GM13976 (cell line): ENCODE results near the gene NUDT8.
"Not testable (repeated sequence)": the region's sequence is repeated elsewhere in the genome, so short reads cannot be mapped to it uniquely, and the experiment has no call there.

ENCODE experiments used
- DNase-seq: peaks from one replicate; pipeline ENCODE4 v3.0.0; 2012; ENCODE audit warnings: low spot score
- in situ Hi-C: fragments of 300-500 bp; cut with MboI; formaldehyde crosslinking; loops from one replicate; pipeline ENCODE4 v1.12.0; 2022; ENCODE audit warnings: low sequenced_read_pairs, mixed read lengths, inconsistent platforms; ENCODE audit not compliant: unreplicated experiment
- TF ChIP-seq, protein P1 (sequence below): IDR thresholded peaks from 2 replicates; pipeline ENCODE4 v1.5.1; 2012; ENCODE audit warnings: borderline replicate concordance, mild to moderate bottlenecking; ENCODE audit not compliant: insufficient read depth; ENCODE audit errors: extremely low read depth, missing control alignments, control extremely low read depth

Gene NUDT8

DNA sequence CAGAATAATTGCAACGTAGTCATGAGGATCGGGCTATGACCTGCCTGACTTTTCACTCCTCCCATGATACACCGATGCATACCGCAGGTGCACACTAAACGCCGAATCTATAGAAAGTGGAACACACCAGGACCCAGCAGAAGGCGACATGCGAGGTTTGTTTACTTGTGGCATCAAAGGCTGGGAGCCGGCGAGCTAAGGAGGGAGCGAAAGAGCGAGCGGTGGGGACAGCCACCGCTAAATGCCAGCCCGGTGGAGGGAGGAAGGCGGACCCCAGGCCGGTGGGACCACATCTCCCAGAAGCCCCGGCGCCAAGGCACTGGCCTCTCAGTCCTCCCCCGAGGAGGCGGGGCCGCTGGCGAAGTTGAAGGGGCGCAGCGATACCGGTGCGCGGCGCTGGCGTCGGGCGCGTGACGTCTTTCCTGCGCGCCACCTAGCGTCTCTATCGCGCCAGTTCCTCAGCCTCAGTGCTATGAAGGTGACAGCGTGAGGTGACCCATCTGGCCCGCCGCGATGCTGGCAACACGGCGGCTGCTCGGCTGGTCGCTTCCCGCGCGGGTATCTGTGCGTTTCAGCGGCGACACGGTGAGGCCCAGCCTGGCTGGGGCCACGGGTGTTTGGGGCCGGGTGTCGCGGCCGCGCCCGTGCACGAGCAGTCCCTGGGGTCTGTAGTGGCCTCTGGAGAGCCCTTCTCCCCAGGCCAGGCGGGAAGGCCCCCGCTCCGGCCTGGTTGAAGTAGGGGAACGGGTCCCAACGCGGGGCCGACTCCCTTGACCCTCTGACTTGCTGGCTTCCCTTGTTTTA lies 23.0 kb downstream of the NUDT8 start, which contains the start of gene NDUFV1:
TSS of gene NDUFV1 (plus strand) at position 445 of the 804 bp plus-strand sequence. CDS start at position 514, 69 bp downstream.
- in situ Hi-C loops = no loop called here
- TF ChIP-seq, protein P1, sequence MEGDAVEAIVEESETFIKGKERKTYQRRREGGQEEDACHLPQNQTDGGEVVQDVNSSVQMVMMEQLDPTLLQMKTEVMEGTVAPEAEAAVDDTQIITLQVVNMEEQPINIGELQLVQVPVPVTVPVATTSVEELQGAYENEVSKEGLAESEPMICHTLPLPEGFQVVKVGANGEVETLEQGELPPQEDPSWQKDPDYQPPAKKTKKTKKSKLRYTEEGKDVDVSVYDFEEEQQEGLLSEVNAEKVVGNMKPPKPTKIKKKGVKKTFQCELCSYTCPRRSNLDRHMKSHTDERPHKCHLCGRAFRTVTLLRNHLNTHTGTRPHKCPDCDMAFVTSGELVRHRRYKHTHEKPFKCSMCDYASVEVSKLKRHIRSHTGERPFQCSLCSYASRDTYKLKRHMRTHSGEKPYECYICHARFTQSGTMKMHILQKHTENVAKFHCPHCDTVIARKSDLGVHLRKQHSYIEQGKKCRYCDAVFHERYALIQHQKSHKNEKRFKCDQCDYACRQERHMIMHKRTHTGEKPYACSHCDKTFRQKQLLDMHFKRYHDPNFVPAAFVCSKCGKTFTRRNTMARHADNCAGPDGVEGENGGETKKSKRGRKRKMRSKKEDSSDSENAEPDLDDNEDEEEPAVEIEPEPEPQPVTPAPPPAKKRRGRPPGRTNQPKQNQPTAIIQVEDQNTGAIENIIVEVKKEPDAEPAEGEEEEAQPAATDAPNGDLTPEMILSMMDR = peak; percentile 72
- DNase-seq = peak; percentile 94

DNA sequence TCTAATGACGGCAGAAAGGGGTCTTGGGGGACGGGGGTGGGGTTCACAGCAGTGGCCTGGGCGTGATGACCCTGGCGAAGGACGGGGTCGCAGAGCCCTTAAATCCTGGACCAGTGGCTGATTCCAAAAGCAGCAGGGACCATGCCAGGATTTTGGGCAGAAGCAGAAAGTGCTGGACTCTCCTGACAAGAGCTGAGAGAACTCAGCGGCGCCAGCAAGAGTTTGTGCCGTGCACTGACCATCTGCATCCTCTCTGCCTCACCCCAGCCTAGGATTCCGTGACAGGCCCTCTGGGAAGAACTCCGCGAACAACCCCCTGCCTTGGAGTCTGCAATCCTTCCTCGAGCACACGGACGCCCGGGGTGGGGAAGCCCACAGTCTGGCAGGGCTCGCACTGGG lies 23.6 kb downstream of the NUDT8 start:
- TF ChIP-seq, protein P1 = no peak
- DNase-seq = no peak
- in situ Hi-C loops = no loop called here

DNA sequence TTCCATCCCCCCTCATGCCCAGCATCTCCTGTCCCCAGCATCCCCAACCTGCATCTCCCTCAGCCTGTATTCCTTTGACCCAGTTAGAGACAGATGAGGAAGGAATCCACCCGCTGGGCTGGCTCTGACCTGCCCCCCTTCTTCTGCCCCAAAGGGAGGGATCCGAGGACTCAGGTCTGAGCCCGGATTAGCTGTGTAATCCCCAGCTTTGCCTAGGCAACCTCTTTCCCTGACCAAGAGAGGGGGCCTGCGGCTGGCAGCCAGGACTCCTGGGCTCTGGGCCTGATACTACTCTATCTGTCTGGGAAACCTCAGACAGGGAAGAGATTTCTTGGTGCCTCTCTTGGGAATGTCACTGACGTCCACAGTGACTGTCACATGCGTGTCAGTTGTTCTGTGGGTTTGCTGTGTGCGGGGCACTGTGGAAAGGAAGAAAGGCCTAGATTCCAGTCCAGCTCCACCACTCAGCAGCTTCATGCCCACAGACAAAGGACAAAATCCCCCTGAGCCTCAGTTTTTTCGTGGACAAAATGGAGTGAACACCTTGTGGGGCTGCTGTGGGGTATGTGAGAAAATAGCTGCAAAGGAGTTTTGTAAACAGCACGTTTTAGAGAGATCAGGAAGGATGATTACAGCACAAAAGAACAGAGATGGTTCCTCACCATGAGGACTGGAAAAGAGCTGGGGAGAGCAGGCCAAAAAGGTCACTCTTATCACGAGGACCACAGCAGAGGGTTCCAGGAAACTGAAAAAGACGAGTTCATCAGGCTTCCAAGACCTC lies 24.3 kb downstream of the NUDT8 start:
- no peak for DNase-seq
- in situ Hi-C loops = no loop called here
- TF ChIP-seq, protein P1 = no peak

DNA sequence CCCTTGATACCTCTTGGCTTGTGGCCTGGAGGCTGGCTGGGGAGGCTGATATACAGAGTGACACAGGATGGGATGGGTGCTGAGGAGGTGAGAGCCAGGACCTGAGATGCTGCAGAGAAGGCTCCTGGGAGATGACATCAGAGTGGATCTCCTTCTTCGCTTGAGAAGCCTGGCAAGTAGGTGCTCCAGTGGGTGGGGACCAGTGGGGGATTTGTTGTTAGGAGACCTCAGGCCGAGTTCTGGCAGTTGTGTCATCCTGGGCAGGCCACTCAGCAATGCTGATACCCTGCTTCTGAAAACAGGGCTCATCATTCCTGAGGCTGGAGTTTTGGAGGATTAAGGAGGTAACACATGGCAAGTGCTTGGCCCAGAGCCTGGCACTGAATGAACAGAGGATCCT lies 24.9 kb downstream of the NUDT8 start:
- in situ Hi-C loops = no loop called here
- TF ChIP-seq, protein P1 = no peak
- DNase-seq = no peak

DNA sequence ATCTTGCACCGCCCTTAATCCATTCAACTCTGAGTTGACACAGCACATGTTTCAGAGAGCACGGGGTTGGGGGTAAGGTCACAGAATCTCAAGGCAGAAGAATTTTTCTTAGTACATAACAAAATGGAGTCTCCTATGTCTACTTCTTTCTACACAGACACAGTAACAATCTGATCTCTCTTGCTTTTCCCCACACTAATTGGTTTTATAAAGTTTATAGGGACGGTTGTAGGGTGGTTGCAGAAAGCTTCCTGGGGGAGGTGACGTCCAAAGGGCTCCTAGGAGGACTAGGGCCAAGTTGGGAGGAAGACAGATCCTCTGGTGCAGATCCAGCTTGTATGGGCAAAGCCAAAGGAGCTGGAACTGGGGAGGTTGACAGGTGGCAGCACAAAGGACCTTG lies 25.6 kb downstream of the NUDT8 start:
- in situ Hi-C loops, DNase-seq: not testable (repeated sequence)

DNA sequence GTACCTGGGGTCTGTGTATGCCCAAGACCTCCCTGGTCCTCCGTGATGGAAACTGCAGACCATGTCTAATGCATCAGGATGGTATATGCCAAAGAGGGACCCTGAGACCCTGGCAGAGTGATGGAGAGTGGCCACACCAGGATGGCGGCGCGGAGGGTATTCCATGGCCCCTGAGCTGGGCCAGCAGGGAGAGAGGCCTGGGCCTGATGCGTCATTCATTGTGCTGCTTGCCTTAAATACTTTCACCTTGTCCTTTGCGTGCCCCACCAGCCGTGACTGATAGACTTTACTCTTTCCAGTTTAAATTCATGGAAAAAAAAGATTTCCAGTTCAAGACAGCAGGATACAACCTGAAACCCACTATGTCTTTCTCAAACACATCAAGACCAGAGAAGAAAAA lies 28.6 kb downstream of the NUDT8 start:
- DNase-seq = no peak
- in situ Hi-C loops = no loop called here
- TF ChIP-seq, protein P1 = no peak
